GM12878 (cell line): Measurements from ENCODE around the gene FRMD3.

Source experiments
- BACH1 ChIP-seq: fragments of 450-650 bp; IDR thresholded peaks from 2 replicates; pipeline ENCODE4 v1.6.1; 2017; ENCODE audit warnings: mild to moderate bottlenecking, borderline replicate concordance
- BMI1 ChIP-seq: fragments of 450-650 bp; IDR thresholded peaks from 2 replicates; pipeline ENCODE4 v1.6.1; 2016; ENCODE audit warnings: mild to moderate bottlenecking, moderate library complexity, borderline replicate concordance
- CBX3 ChIP-seq: fragments of 200-600 bp; sonication (generic); IDR thresholded peaks from 2 replicates; pipeline ENCODE4 v1.6.1; 2016; ENCODE audit warnings: low read depth, borderline replicate concordance
- EZH2 ChIP-seq: IDR thresholded peaks from 2 replicates; pipeline ENCODE4 v1.6.1; 2012; ENCODE audit warnings: low read depth, mild to moderate bottlenecking, control low read depth, inconsistent platforms, low read length, borderline replicate concordance; ENCODE audit not compliant: control insufficient read depth
- NBN ChIP-seq: fragments of 450-650 bp; IDR thresholded peaks from 2 replicates; pipeline ENCODE4 v1.6.1; 2016
- POLR2A ChIP-seq: IDR thresholded peaks from 2 replicates; pipeline ENCODE4 v1.6.1; 2011; ENCODE audit warnings: low read depth, mild to moderate bottlenecking, low read length
- RAD21 ChIP-seq: IDR thresholded peaks from 2 replicates; pipeline ENCODE4 v1.6.1; 2011; ENCODE audit warnings: mild to moderate bottlenecking, low read depth, low read length, moderate library complexity; ENCODE audit not compliant: insufficient read depth
- SP1 ChIP-seq: IDR thresholded peaks from one replicate; pipeline ENCODE4 v1.6.1; 2011; ENCODE audit warnings: low read depth, low read length
- YBX1 ChIP-seq: fragments of 450-650 bp; IDR thresholded peaks from 2 replicates; pipeline ENCODE4 v1.6.1; 2016; ENCODE audit warnings: antibody characterized with exemption
- TF ChIP-seq, protein P1 (sequence below), 3 experiments: IDR thresholded peaks in 2 of 3; conservative IDR thresholded peaks in 1 of 3; 2 replicates each; pipeline ENCODE4 v1.5.1; 2011; ENCODE audit warnings: low read depth in 3 of 3, low read length in 3 of 3, mild to moderate bottlenecking in 3 of 3, control low read depth in 2 of 3, moderate library complexity in 2 of 3, inconsistent platforms in 1 of 3, mixed read lengths in 1 of 3; ENCODE audit not compliant: control insufficient read depth in 2 of 3, insufficient read depth in 1 of 3; ENCODE audit errors: extremely low read depth in 1 of 3
- TF ChIP-seq, protein P2 (sequence below): IDR thresholded peaks from 2 replicates; pipeline ENCODE4 v1.6.1; 2012; ENCODE audit warnings: mild to moderate bottlenecking, low read depth, low read length
- TF ChIP-seq, protein P3 (sequence below): IDR thresholded peaks from 2 replicates; pipeline ENCODE4 v1.6.1; 2011; ENCODE audit warnings: low read depth, mild to moderate bottlenecking, low read length, moderate library complexity, borderline replicate concordance; ENCODE audit errors: extremely low read depth
- TF ChIP-seq, protein P4 (sequence below): fragments of 450-650 bp; IDR thresholded peaks from 2 replicates; pipeline ENCODE4 v1.6.1; 2017; ENCODE audit warnings: antibody characterized with exemption, mild to moderate bottlenecking, moderate library complexity

DNA sequence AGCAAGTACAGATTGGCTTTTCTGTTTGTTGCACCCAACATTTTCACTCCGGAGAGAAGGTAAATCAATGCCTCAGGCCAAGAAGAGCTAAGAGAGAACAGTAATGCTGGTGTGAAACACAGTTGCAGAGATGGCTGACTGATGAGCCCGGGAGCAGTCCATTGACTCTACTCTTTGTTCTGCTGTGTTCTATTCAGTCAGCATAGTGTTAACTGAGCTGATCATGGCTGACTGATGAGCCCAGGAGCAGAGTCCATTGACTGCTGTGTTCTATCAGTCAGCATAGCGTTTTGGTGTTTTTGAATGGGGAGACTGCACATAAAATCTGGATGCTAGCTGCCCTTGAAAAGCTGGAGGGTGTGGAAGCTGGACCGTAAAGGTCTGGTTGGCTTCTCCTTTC, 141.4 kb downstream of the FRMD3 start:
- TF ChIP-seq, protein P1, sequence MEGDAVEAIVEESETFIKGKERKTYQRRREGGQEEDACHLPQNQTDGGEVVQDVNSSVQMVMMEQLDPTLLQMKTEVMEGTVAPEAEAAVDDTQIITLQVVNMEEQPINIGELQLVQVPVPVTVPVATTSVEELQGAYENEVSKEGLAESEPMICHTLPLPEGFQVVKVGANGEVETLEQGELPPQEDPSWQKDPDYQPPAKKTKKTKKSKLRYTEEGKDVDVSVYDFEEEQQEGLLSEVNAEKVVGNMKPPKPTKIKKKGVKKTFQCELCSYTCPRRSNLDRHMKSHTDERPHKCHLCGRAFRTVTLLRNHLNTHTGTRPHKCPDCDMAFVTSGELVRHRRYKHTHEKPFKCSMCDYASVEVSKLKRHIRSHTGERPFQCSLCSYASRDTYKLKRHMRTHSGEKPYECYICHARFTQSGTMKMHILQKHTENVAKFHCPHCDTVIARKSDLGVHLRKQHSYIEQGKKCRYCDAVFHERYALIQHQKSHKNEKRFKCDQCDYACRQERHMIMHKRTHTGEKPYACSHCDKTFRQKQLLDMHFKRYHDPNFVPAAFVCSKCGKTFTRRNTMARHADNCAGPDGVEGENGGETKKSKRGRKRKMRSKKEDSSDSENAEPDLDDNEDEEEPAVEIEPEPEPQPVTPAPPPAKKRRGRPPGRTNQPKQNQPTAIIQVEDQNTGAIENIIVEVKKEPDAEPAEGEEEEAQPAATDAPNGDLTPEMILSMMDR (IDR thresholded peaks at IDR 0.05 in 2 of 3, conservative IDR thresholded peaks at IDR 0.05 in 1 of 3; ENCODE audit: control insufficient read depth in 2 of 3, extremely low read depth in 1 of 3, insufficient read depth in 1 of 3, low read depth in 3 of 3, low read length in 3 of 3) = no peak
- TF ChIP-seq, protein P2, sequence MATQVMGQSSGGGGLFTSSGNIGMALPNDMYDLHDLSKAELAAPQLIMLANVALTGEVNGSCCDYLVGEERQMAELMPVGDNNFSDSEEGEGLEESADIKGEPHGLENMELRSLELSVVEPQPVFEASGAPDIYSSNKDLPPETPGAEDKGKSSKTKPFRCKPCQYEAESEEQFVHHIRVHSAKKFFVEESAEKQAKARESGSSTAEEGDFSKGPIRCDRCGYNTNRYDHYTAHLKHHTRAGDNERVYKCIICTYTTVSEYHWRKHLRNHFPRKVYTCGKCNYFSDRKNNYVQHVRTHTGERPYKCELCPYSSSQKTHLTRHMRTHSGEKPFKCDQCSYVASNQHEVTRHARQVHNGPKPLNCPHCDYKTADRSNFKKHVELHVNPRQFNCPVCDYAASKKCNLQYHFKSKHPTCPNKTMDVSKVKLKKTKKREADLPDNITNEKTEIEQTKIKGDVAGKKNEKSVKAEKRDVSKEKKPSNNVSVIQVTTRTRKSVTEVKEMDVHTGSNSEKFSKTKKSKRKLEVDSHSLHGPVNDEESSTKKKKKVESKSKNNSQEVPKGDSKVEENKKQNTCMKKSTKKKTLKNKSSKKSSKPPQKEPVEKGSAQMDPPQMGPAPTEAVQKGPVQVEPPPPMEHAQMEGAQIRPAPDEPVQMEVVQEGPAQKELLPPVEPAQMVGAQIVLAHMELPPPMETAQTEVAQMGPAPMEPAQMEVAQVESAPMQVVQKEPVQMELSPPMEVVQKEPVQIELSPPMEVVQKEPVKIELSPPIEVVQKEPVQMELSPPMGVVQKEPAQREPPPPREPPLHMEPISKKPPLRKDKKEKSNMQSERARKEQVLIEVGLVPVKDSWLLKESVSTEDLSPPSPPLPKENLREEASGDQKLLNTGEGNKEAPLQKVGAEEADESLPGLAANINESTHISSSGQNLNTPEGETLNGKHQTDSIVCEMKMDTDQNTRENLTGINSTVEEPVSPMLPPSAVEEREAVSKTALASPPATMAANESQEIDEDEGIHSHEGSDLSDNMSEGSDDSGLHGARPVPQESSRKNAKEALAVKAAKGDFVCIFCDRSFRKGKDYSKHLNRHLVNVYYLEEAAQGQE = no peak
- TF ChIP-seq, protein P3, sequence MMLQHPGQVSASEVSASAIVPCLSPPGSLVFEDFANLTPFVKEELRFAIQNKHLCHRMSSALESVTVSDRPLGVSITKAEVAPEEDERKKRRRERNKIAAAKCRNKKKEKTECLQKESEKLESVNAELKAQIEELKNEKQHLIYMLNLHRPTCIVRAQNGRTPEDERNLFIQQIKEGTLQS = no peak
- TF ChIP-seq, protein P4, sequence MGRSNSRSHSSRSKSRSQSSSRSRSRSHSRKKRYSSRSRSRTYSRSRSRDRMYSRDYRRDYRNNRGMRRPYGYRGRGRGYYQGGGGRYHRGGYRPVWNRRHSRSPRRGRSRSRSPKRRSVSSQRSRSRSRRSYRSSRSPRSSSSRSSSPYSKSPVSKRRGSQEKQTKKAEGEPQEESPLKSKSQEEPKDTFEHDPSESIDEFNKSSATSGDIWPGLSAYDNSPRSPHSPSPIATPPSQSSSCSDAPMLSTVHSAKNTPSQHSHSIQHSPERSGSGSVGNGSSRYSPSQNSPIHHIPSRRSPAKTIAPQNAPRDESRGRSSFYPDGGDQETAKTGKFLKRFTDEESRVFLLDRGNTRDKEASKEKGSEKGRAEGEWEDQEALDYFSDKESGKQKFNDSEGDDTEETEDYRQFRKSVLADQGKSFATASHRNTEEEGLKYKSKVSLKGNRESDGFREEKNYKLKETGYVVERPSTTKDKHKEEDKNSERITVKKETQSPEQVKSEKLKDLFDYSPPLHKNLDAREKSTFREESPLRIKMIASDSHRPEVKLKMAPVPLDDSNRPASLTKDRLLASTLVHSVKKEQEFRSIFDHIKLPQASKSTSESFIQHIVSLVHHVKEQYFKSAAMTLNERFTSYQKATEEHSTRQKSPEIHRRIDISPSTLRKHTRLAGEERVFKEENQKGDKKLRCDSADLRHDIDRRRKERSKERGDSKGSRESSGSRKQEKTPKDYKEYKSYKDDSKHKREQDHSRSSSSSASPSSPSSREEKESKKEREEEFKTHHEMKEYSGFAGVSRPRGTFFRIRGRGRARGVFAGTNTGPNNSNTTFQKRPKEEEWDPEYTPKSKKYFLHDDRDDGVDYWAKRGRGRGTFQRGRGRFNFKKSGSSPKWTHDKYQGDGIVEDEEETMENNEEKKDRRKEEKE = no peak
- TF ChIP-seq BACH1 = no peak
- no peak for TF ChIP-seq NBN
- no peak for TF ChIP-seq EZH2
- TF ChIP-seq RAD21 = no peak
- TF ChIP-seq YBX1 = no peak
- no peak for TF ChIP-seq CBX3
- TF ChIP-seq SP1 = no peak
- no peak for TF ChIP-seq POLR2A
- TF ChIP-seq BMI1 = no peak
